H9 (cell line): ENCODE results near the gene HS6ST2. TPM values are rescaled to one million over a fixed set of nuclear protein-coding genes. Genes with fewer than 3 reads are reported as not detected.
A peak's percentile ranks its signal among the peaks of the same experiment; 100 is the strongest.

ENCODE experiments used
- DNase-seq: peaks from one replicate; pipeline ENCODE4 v3.0.0-alpha.2; 2017
- H2AFZ ChIP-seq: one replicate; pipeline ENCODE4 v1.6.1; 2013; ENCODE audit warnings: mild to moderate bottlenecking, low read length, control low read depth, moderate library complexity
- H2AK5ac ChIP-seq: 2 replicates; pipeline ENCODE4 v1.6.1; 2013; ENCODE audit warnings: low read length, control low read depth, mixed read lengths; ENCODE audit not compliant: insufficient read length
- H2BK120ac ChIP-seq: one replicate; pipeline ENCODE4 v1.6.1; 2013; ENCODE audit warnings: low read depth, mild to moderate bottlenecking, low read length, control low read depth, inconsistent platforms; ENCODE audit not compliant: poor library complexity, severe bottlenecking
- H2BK12ac ChIP-seq: 2 replicates; pipeline ENCODE4 v1.6.1; 2013; ENCODE audit warnings: low read length, control low read depth, mixed read lengths, low read depth; ENCODE audit not compliant: insufficient read length
- H2BK15ac ChIP-seq: 2 replicates; pipeline ENCODE4 v1.6.1; 2013; ENCODE audit warnings: low read depth, low read length, control low read depth
- H2BK20ac ChIP-seq: one replicate; pipeline ENCODE4 v1.6.1; 2013; ENCODE audit warnings: low read depth, mild to moderate bottlenecking, low read length, control low read depth, inconsistent platforms; ENCODE audit not compliant: poor library complexity, severe bottlenecking
- H2BK5ac ChIP-seq: 2 replicates; pipeline ENCODE4 v1.6.1; 2013; ENCODE audit warnings: low read length, control low read depth, mixed read lengths; ENCODE audit not compliant: insufficient read length
- H3K14ac ChIP-seq: 2 replicates; pipeline ENCODE4 v1.6.1; 2013; ENCODE audit warnings: low read length, control low read depth; ENCODE audit not compliant: insufficient read depth
- H3K18ac ChIP-seq: 2 replicates; pipeline ENCODE4 v1.6.1; 2013; ENCODE audit warnings: low read depth, mild to moderate bottlenecking, mixed read lengths, low read length, control low read depth; ENCODE audit not compliant: insufficient read length
- H3K23ac ChIP-seq: 2 replicates; pipeline ENCODE4 v1.6.1; 2013; ENCODE audit warnings: low read length, control low read depth, mixed read lengths, low read depth; ENCODE audit not compliant: insufficient read length
- H3K23me2 ChIP-seq: 2 replicates; pipeline ENCODE4 v1.6.1; 2013; ENCODE audit warnings: low read depth, mild to moderate bottlenecking, mixed read lengths, low read length, control low read depth; ENCODE audit not compliant: insufficient read length, poor library complexity, severe bottlenecking
- H3K27ac ChIP-seq: 2 replicates; pipeline ENCODE4 v1.5.1; 2013; ENCODE audit warnings: low read length, control low read depth, mixed read lengths, low read depth; ENCODE audit not compliant: insufficient read length
- H3K27me3 ChIP-seq: 2 replicates; pipeline ENCODE4 v1.6.1; 2013; ENCODE audit warnings: low read length, control low read depth, inconsistent platforms; ENCODE audit not compliant: insufficient read depth
- H3K4ac ChIP-seq: 2 replicates; pipeline ENCODE4 v1.6.1; 2013; ENCODE audit warnings: low read depth, mild to moderate bottlenecking, control low read depth, inconsistent platforms, low read length, moderate library complexity
- H3K4me1 ChIP-seq: 2 replicates; pipeline ENCODE4 v1.6.1; 2013; ENCODE audit warnings: low read length, control low read depth, inconsistent platforms; ENCODE audit not compliant: insufficient read depth
- H3K4me2 ChIP-seq: 2 replicates; pipeline ENCODE4 v1.6.1; 2013; ENCODE audit warnings: low read length, control low read depth, mixed read lengths; ENCODE audit not compliant: insufficient read length, insufficient read depth
- H3K56ac ChIP-seq: 2 replicates; pipeline ENCODE4 v1.6.1; 2013; ENCODE audit warnings: low read depth, mild to moderate bottlenecking, mixed read lengths, low read length, control low read depth; ENCODE audit not compliant: insufficient read length
- H3K79me1 ChIP-seq: 2 replicates; pipeline ENCODE4 v1.6.1; 2013; ENCODE audit warnings: low read depth, mild to moderate bottlenecking, moderate library complexity, low read length, control low read depth, inconsistent platforms; ENCODE audit not compliant: insufficient read depth, poor library complexity, severe bottlenecking
- H3K79me2 ChIP-seq: 2 replicates; pipeline ENCODE4 v1.6.1; 2013; ENCODE audit warnings: low read length, control low read depth, inconsistent platforms; ENCODE audit not compliant: insufficient read depth
- H3K9ac ChIP-seq: 2 replicates; pipeline ENCODE4 v1.6.1; 2013; ENCODE audit warnings: low read length, control low read depth, mixed read lengths; ENCODE audit not compliant: insufficient read length; ENCODE audit errors: extremely low read depth
- H3K9me3 ChIP-seq: one replicate; pipeline ENCODE4 v1.6.1; 2013; ENCODE audit warnings: low read depth, low read length, inconsistent platforms; ENCODE audit not compliant: control insufficient read depth
- H3T11ph ChIP-seq: one replicate; pipeline ENCODE4 v1.6.1; 2013; ENCODE audit warnings: mild to moderate bottlenecking, low read length, control low read depth, inconsistent platforms
- H4K20me1 ChIP-seq: one replicate; pipeline ENCODE4 v1.6.1; 2013; ENCODE audit not compliant: control insufficient read depth, insufficient read length, insufficient read depth
- H4K5ac ChIP-seq: 2 replicates; pipeline ENCODE4 v1.6.1; 2013; ENCODE audit warnings: low read depth, mild to moderate bottlenecking, mixed read lengths, low read length, control low read depth; ENCODE audit not compliant: insufficient read length
- H4K8ac ChIP-seq: replicated peaks from 2 replicates; pipeline ENCODE4 v1.6.1; 2013; ENCODE audit warnings: low read length, control low read depth, mixed read lengths, low read depth; ENCODE audit not compliant: insufficient read length
- H4K91ac ChIP-seq: 2 replicates; pipeline ENCODE4 v1.6.1; 2013; ENCODE audit warnings: low read depth, mild to moderate bottlenecking, moderate library complexity, mixed read lengths, low read length, control low read depth; ENCODE audit not compliant: insufficient read length
- H3K27ac Mint-ChIP-seq, 3 experiments: 2 replicates in 2 of 3; 3 replicates in 1 of 3; pipeline ENCODE4 v1.8.0; 2020 to 2021; ENCODE audit warnings: mixed read lengths in 3 of 3, mild to moderate bottlenecking in 1 of 3, moderate library complexity in 1 of 3
- H3K27me3 Mint-ChIP-seq: 2 replicates; pipeline ENCODE4 v1.8.0; 2021; ENCODE audit warnings: low read depth, mild to moderate bottlenecking, moderate library complexity, mixed read lengths
- H3K36me3 Mint-ChIP-seq, 3 experiments: 2 replicates in 2 of 3; 3 replicates in 1 of 3; pipeline ENCODE4 v1.8.0; 2020 to 2021; ENCODE audit warnings: low read depth in 3 of 3, mixed read lengths in 3 of 3; ENCODE audit not compliant: insufficient read depth in 1 of 3
- H3K4me1 Mint-ChIP-seq, 2 experiments: 2 replicates each; pipeline ENCODE4 v1.8.0; 2020; ENCODE audit warnings: mixed read lengths in 2 of 2
- H3K4me3 Mint-ChIP-seq, 2 experiments: 2 replicates in 1 of 2; 3 replicates in 1 of 2; pipeline ENCODE4 v1.8.0; 2020 to 2021; ENCODE audit warnings: mild to moderate bottlenecking in 2 of 2, mixed read lengths in 2 of 2, moderate library complexity in 1 of 2
- H3K9me3 Mint-ChIP-seq, 2 experiments: 2 replicates in 1 of 2; 3 replicates in 1 of 2; pipeline ENCODE4 v1.8.0; 2020; ENCODE audit warnings: mild to moderate bottlenecking in 2 of 2, mixed read lengths in 2 of 2, moderate library complexity in 1 of 2
- CTCF ChIP-seq: fragments of 200-600 bp; sonication (generic); conservative IDR thresholded peaks from 3 replicates; pipeline ENCODE4 v1.8.0; 2021; ENCODE audit warnings: antibody characterized with exemption, mild to moderate bottlenecking
- WGBS: extraction: QIAGEN DNeasy Blood & Tissue Kit; methylation state at CpG from one replicate; pipeline ENCODE4 v1.1.7; 2013; ENCODE audit warnings: missing lambda C conversion rate, low lambda C conversion rate, mixed read lengths; ENCODE audit not compliant: insufficient read length; ENCODE audit errors: extremely low coverage; 5-methylcytosine and 5-hydroxymethylcytosine counted together
- total RNA-seq: library from RNA; stranded (reverse); gene quantifications from 2 replicates; pipeline ENCODE4 v1.2.1, GENCODE V29; 2021

HS6ST2 gene
- total RNA-seq, 1 experiment from 2014 or later: 4.8 TPM

- Histone ChIP-seq H3K27ac (no peak overlapping the region), H2BK120ac (no peak overlapping the region), H4K5ac (no peak overlapping the region), H3K9ac (no peak overlapping the region), H3K23ac (no peak overlapping the region), H3K23me2 (no peaks in the 10 kb centered on the region), H2AFZ (no peak overlapping the region), H3K14ac (no peak overlapping the region), H2BK5ac (no peak overlapping the region), H2BK15ac (no peak overlapping the region), H4K20me1 (no peaks in the 10 kb centered on the region), H2AK5ac (no peak overlapping the region), H3K4ac (no peak overlapping the region), H3K4me2 (no peak overlapping the region), H2BK20ac (no peak overlapping the region), H3K56ac (no peak overlapping the region), H4K91ac (no peak overlapping the region), H4K8ac (no peak overlapping the region), H3K9me3 (no peaks in the 10 kb centered on the region), H3K79me2 (no peaks in the 10 kb centered on the region), H3K79me1 (no peaks in the 10 kb centered on the region), H3K18ac (no peak overlapping the region), H3K4me1 (peaks cover 4% of the 10 kb centered on the region; the same call in 1 of the 2 replicates), H2BK12ac (no peak overlapping the region), H3K27me3 (peaks cover 39% of the 10 kb centered on the region; the same call in 1 of the 2 replicates), H3T11ph (no peak overlapping the region)
- peak overlapping the region in 1 of 3 experiments; percentile 66; a peak in 2 of 7 replicates for H3K27ac Mint-ChIP-seq
- peaks cover 9 to 16% (median 13%) of the 10 kb centered on the region in 3 experiments for H3K36me3 Mint-ChIP-seq
- no peak overlapping the region for H3K4me3 Mint-ChIP-seq
- H3K9me3 Mint-ChIP-seq: peaks cover 11 to 14% of the 10 kb centered on the region in 2 experiments
- H3K27me3 Mint-ChIP-seq: peaks cover 88% of the 10 kb centered on the region
- WGBS: no CpG with 5 or more reads among the region's 4 CpGs
- H3K4me1 Mint-ChIP-seq: peaks cover 45 to 62% of the 10 kb centered on the region in 2 experiments
- DNase-seq: peak; percentile 31
- peak; percentile 61 for TF ChIP-seq CTCF
Measured at GRCh38 chrX:132676561-132677186, 281.8 kb downstream of the HS6ST2 start.
